GM12878 (cell line): ENCODE measurements around the gene UNC13D. TPM values are rescaled to one million over a fixed set of nuclear protein-coding genes. Genes with fewer than 3 reads are reported as not detected.

Source experiments
- ATAC-seq: fragments of 200-7000 bp; cut with Tn5 transposase; 3 replicates; pipeline ENCODE4 v1.9.1; 2020; ENCODE audit warnings: mild to moderate bottlenecking, moderate library complexity
- BruUV-seq: library from RNA; stranded (reverse); fragments of 400-500 nt; replicated peaks from 2 replicates; lab custom pipeline; 2021; lab: Mats Ljungman, UMichigan
- CTCF ChIA-PET: fragments of 300-600 bp; sonication (Branson Sonifier 250); formaldehyde crosslinking; extraction: SDS; loops from one replicate; lab custom pipeline; 2021; ENCODE audit warnings: inconsistent platforms; lab: Yijun Ruan, JAX
- POLR2A ChIA-PET: fragments of 350-600 bp; formaldehyde crosslinking; extraction: SDS; loops from one replicate; lab custom pipeline; 2021; ENCODE audit warnings: inconsistent platforms; lab: Charles Lee
- RAD21 ChIA-PET: fragments of 300-600 bp; sonication (Branson Sonifier 250); formaldehyde crosslinking; loops from one replicate; lab custom pipeline; 2023; ENCODE audit warnings: antibody characterized with exemption; ENCODE audit not compliant: unreplicated experiment; lab: Charles Lee
- SMC1A ChIA-PET: fragments of 300-600 bp; sonication (Branson Sonifier 250); formaldehyde crosslinking; loops from one replicate; lab custom pipeline; 2023; ENCODE audit not compliant: unreplicated experiment, uncharacterized antibody; lab: Charles Lee
- DNase-seq: peaks from one replicate; pipeline ENCODE4 v3.0.0-alpha.2; 2011; ENCODE audit warnings: low read depth, low spot score
- FAIRE-seq: peaks from 3 replicates; lab custom pipeline; 2011; peaks lifted over from hg19 to GRCh38; lab: Jason Lieb, UNC
- H2AFZ ChIP-seq: 2 replicates; pipeline ENCODE4 v1.6.0; 2011; ENCODE audit warnings: low read depth, low read length, control low read depth; ENCODE audit not compliant: control insufficient read depth
- H3K27ac ChIP-seq: 2 replicates; pipeline ENCODE4 v1.5.1; 2011; ENCODE audit warnings: control low read depth; ENCODE audit not compliant: control insufficient read depth, insufficient read depth
- H3K27me3 ChIP-seq, 2 experiments: replicated peaks in 1 of 2; 2 replicates each; pipeline versions ENCODE4 v1.6.0 to v1.6.1; 2011; ENCODE audit warnings: low read length in 1 of 2; ENCODE audit not compliant: control insufficient read depth in 2 of 2, insufficient read depth in 2 of 2
- H3K36me3 ChIP-seq, 2 experiments: 2 replicates each; pipeline ENCODE4 v1.5.1; 2011; ENCODE audit warnings: low read length in 1 of 2; ENCODE audit not compliant: control insufficient read depth in 2 of 2, insufficient read depth in 2 of 2
- H3K4me1 ChIP-seq: 2 replicates; pipeline ENCODE4 v1.6.1; 2011; ENCODE audit warnings: mild to moderate bottlenecking, low read length, moderate library complexity, mixed read lengths; ENCODE audit not compliant: control insufficient read depth, insufficient read depth
- H3K4me2 ChIP-seq: 2 replicates; pipeline ENCODE4 v1.6.0; 2011; ENCODE audit warnings: control low read depth; ENCODE audit not compliant: control insufficient read depth, insufficient read depth
- H3K4me3 ChIP-seq: fragments of 200-600 bp; sonication (generic); 2 replicates; pipeline ENCODE4 v1.5.1; 2016
- H3K79me2 ChIP-seq: 2 replicates; pipeline ENCODE4 v1.6.0; 2011; ENCODE audit warnings: low read length; ENCODE audit not compliant: control insufficient read depth, insufficient read depth
- H3K9ac ChIP-seq: 2 replicates; pipeline ENCODE4 v1.8.0; 2011; ENCODE audit warnings: low read length, control low read depth, mixed read lengths; ENCODE audit not compliant: control insufficient read depth, insufficient read depth
- H3K9me3 ChIP-seq: replicated peaks from 3 replicates; pipeline ENCODE4 v1.5.1; 2011; ENCODE audit warnings: mild to moderate bottlenecking, low read length; ENCODE audit not compliant: control insufficient read depth, insufficient read depth
- H4K20me1 ChIP-seq: 2 replicates; pipeline ENCODE4 v1.6.0; 2011; ENCODE audit not compliant: control insufficient read depth, insufficient read depth
- E2F8 ChIP-seq: fragments of 450-650 bp; IDR thresholded peaks from 2 replicates; pipeline ENCODE4 v1.6.1; 2018; ENCODE audit warnings: mild to moderate bottlenecking, low read depth, moderate library complexity; ENCODE audit not compliant: partially characterized antibody
- IKZF1 ChIP-seq: fragments of 450-650 bp; conservative IDR thresholded peaks from 2 replicates; pipeline ENCODE4 v1.6.1; 2017; ENCODE audit warnings: antibody characterized with exemption, mild to moderate bottlenecking
- LARP7 ChIP-seq: fragments of 450-650 bp; IDR thresholded peaks from 2 replicates; pipeline ENCODE4 v1.6.1; 2017; ENCODE audit warnings: mild to moderate bottlenecking
- NFXL1 ChIP-seq: fragments of 450-650 bp; IDR thresholded peaks from 2 replicates; pipeline ENCODE4 v1.6.1; 2017; ENCODE audit warnings: antibody characterized with exemption, mild to moderate bottlenecking, borderline replicate concordance
- PAX8 ChIP-seq: fragments of 450-650 bp; IDR thresholded peaks from 2 replicates; pipeline ENCODE4 v1.6.1; 2017; ENCODE audit warnings: mild to moderate bottlenecking, moderate library complexity
- REST ChIP-seq: IDR thresholded peaks from 2 replicates; pipeline ENCODE4 v1.6.1; 2012; ENCODE audit warnings: mild to moderate bottlenecking, low read depth, low read length
- STAT1 ChIP-seq: fragments of 450-650 bp; conservative IDR thresholded peaks from 2 replicates; pipeline ENCODE4 v1.6.1; 2014; ENCODE audit warnings: antibody characterized with exemption, mild to moderate bottlenecking
- WGBS: methylation state at CpG from one replicate; pipeline ENCODE4 v1.1.6; 2016; ENCODE audit warnings: low lambda C conversion rate; ENCODE audit not compliant: insufficient replicate concordance, insufficient coverage; ENCODE audit errors: missing lambda C conversion rate; 5-methylcytosine and 5-hydroxymethylcytosine counted together
- in situ Hi-C: fragments of 300-500 bp; cut with MboI; formaldehyde crosslinking; loops from 9 replicates; pipeline ENCODE4 v1.14.3; 2018; ENCODE audit warnings: mixed read lengths
- intact Hi-C: fragments of 100-400 bp; cut with micrococcal nuclease; formaldehyde crosslinking; loops from one replicate; pipeline ENCODE4 v1.14.2; 2022; ENCODE audit not compliant: unreplicated experiment
- polyA plus RNA-seq, 11 experiments: library from polyadenylated mRNA; depleted of rRNA in 4 of 11; unstranded in 6 of 11; stranded (reverse) in 5 of 11; fragments of >200 nt; fragmentation: Nextera tagmentation in 4 of 11; fragmentation: Illumina TruSeq in 1 of 11; extraction: Ambion mirVana in 4 of 11; extraction: Trizol in 1 of 11; gene quantifications; 1 replicate in 1 of 11; 2 replicates in 10 of 11; pipeline versions ENCODE4 v1.2.1 to v1.2.3, GENCODE V29; 2011 to 2016; ENCODE audit warnings: inconsistent platforms in 2 of 11, missing spikeins in 2 of 11, low read depth in 1 of 11
- total RNA-seq, 4 experiments: library from RNA; depleted of rRNA in 3 of 4; stranded (reverse); fragments of >200 nt in 3 of 4; fragmentation: Illumina TruSeq in 1 of 4; extraction: Trizol in 1 of 4; gene quantifications; 2 replicates each; pipeline versions ENCODE4 v1.2.1 to v1.2.3, GENCODE V29; 2013 to 2021
- TF ChIP-seq, protein P1 (sequence below): fragments of 450-650 bp; IDR thresholded peaks from 2 replicates; pipeline ENCODE4 v1.6.1; 2017; ENCODE audit warnings: mild to moderate bottlenecking
- TF ChIP-seq, protein P2 (sequence below): fragments of 450-650 bp; IDR thresholded peaks from 2 replicates; pipeline ENCODE4 v1.6.1; 2016; ENCODE audit warnings: mild to moderate bottlenecking

UNC13D gene
- total and polyA plus RNA-seq, 10 of the 15 experiments (the other 5 are each of a cell fraction or from before 2014, with no cell fraction given) = 0.32 to 63.9 (median 25.2) TPM

GRCh38 chr17:75784473-75785015 is 59.7 kb downstream of the UNC13D start, which contains the start of gene UNK (continued):
- TF ChIP-seq E2F8 = no peak
- peak; percentile 100 for TF ChIP-seq IKZF1
- peak; percentile 74; the same call in 1 of the 2 replicates for TF ChIP-seq STAT1
- TF ChIP-seq LARP7 = no peak
- TF ChIP-seq, all 136 proteins: peak for 32

- Histone ChIP-seq H3K9ac (peak overlapping the region; percentile 95), H3K4me2 (peak overlapping the region; percentile 97), H3K79me2 (peaks cover 46% of the 10 kb centered on the region), H3K36me3 (no peaks in the 10 kb centered on the region), H3K27me3 (no peaks in the 10 kb centered on the region), H3K4me1 (peaks cover 22% of the 10 kb centered on the region), H4K20me1 (no peaks in the 10 kb centered on the region), H3K9me3 (no peaks in the 10 kb centered on the region), H2AFZ (peak overlapping the region; percentile 93), H3K4me3 (peak overlapping the region; percentile 79), H3K27ac (peak overlapping the region; percentile 97)
- intact Hi-C loops = loop anchor here (10.0 kb wide), 1 partner anchor 481 kb away; the partner anchor contains the start of gene UBALD2
- BruUV-seq = no TSS peak
- CTCF ChIA-PET = interaction anchor here (0.7 to 3.3 kb wide), 21 partner anchors 8 to 698 kb away, joined by 3 to 26 read pairs (median 4); partner anchors contain the start of genes GALK1 and WBP2
- FAIRE-seq (no peak), ATAC-seq (peak; percentile 6), DNase-seq (no peak)
- SMC1A ChIA-PET = interaction anchor here (0.5 to 3.2 kb wide), 11 partner anchors 8 to 96 kb away, joined by 3 to 11 read pairs (median 4); partner anchors contain the start of genes UNC13D and WBP2
- RAD21 ChIA-PET = interaction anchor here (0.6 to 3.1 kb wide), 10 partner anchors 8 to 170 kb away, joined by 3 to 22 read pairs (median 7); partner anchors contain the start of genes GALK1 and WBP2
- in situ Hi-C loops = loop anchor here (5.0 kb wide), 1 partner anchor 478 kb away; no protein-coding TSS in a partner anchor
- POLR2A ChIA-PET = interaction anchor here (0.6 to 5.4 kb wide), 20 partner anchors 9 to 1652 kb away, joined by 3 to 39 read pairs (median 4); partner anchors contain the start of genes ACOX1, GALK1, TEN1 and TRIM65
- 39% methylated on average over 20 of the region's 20 CpGs for WGBS
- 0 out of 2 replicates have a peak, but pooled peaks have one; percentile 48 for TF ChIP-seq NFXL1
- TF ChIP-seq, protein P1, sequence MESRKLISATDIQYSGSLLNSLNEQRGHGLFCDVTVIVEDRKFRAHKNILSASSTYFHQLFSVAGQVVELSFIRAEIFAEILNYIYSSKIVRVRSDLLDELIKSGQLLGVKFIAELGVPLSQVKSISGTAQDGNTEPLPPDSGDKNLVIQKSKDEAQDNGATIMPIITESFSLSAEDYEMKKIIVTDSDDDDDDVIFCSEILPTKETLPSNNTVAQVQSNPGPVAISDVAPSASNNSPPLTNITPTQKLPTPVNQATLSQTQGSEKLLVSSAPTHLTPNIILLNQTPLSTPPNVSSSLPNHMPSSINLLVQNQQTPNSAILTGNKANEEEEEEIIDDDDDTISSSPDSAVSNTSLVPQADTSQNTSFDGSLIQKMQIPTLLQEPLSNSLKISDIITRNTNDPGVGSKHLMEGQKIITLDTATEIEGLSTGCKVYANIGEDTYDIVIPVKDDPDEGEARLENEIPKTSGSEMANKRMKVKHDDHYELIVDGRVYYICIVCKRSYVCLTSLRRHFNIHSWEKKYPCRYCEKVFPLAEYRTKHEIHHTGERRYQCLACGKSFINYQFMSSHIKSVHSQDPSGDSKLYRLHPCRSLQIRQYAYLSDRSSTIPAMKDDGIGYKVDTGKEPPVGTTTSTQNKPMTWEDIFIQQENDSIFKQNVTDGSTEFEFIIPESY = peak; percentile 67; the same call in 1 of the 2 replicates
- TF ChIP-seq, protein P2, sequence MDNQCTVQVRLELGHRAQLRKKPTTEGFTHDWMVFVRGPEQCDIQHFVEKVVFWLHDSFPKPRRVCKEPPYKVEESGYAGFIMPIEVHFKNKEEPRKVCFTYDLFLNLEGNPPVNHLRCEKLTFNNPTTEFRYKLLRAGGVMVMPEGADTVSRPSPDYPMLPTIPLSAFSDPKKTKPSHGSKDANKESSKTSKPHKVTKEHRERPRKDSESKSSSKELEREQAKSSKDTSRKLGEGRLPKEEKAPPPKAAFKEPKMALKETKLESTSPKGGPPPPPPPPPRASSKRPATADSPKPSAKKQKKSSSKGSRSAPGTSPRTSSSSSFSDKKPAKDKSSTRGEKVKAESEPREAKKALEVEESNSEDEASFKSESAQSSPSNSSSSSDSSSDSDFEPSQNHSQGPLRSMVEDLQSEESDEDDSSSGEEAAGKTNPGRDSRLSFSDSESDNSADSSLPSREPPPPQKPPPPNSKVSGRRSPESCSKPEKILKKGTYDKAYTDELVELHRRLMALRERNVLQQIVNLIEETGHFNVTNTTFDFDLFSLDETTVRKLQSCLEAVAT = peak; percentile 100
- TF ChIP-seq LARP7 = 0 out of 2 replicates have a peak, but pooled peaks have one; percentile 50
- 0 out of 2 replicates have a peak, but pooled peaks have one; percentile 28 for TF ChIP-seq PAX8
- no peak for TF ChIP-seq REST
Measured at GRCh38 chr17:75783803-75784472, 60.3 kb downstream of the UNC13D start.
